ENCODE data around the gene LRRC74A. TPM values are rescaled to one million over a fixed set of nuclear protein-coding genes. Genes with fewer than 3 reads are reported as not detected.

LRRC74A gene
- total RNA-seq, 1 donor from 2014 or later, result not detected

DNA sequence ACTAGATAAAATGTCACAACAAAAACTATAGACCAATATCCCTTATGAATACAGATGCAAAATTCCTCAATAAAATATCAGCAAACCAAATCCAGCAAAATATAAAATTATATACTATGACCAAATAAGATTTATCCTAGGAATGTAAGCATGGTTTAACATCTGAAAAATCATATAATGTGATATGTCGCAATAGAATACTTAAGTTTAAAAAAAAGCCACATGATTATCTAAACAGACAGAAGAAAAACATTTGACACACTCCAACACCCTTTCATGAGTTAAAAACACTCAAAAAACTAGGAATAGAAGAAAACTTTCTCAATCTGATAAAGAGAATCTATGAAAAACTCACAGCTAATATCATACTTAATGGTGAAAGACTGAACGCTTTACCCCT, 33.8 kb upstream of the LRRC74A start:
- Mint-ChIP-seq H3K9me3 (ENCODE audit: low read depth) (peaks cover 10% of the 10 kb centered on the region), H3K36me3 (ENCODE audit: low read depth) (peaks cover 29% of the 10 kb centered on the region), H3K27ac (ENCODE audit: unreplicated experiment) (no peak overlapping the region), H3K27me3 (ENCODE audit: low read depth) (no peaks in the 10 kb centered on the region), H3K4me1 (ENCODE audit: low read depth) (no peaks in the 10 kb centered on the region), H3K4me3 (ENCODE audit: unreplicated experiment) (no peak overlapping the region)
- DNase-seq (ENCODE audit: low spot score), result no peak
- no peak for TF ChIP-seq CTCF (IDR thresholded peaks at IDR 0.05)

DNA sequence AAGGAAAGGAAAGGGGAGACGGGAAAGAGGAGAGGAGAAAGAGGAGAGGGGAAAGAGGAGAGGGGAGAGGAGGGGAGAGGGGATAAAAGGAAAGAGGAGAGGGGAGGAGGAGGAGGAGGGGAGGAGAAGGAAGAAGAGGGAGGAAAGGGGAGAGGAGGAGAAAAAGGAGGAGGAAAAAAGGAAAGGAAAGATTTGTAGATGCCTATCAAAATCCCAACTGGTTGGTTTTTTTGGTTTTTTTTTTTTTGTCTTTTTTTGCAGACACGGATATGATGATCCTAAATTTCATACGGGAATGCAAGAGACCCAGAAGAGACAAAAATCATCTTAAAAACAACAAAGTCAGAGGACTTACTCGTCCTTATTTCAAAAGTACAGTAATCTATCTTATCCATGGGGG, 32.9 kb upstream of the LRRC74A start:
- Mint-ChIP-seq H3K27me3 (ENCODE audit: low read depth) (no peaks in the 10 kb centered on the region), H3K27ac (ENCODE audit: unreplicated experiment) (no peak overlapping the region), H3K4me3 (ENCODE audit: unreplicated experiment) (no peak overlapping the region), H3K9me3 (ENCODE audit: low read depth) (peaks cover 10% of the 10 kb centered on the region), H3K4me1 (ENCODE audit: low read depth) (no peaks in the 10 kb centered on the region), H3K36me3 (ENCODE audit: low read depth) (peaks cover 31% of the 10 kb centered on the region)
- TF ChIP-seq CTCF (IDR thresholded peaks at IDR 0.05), result no peak
- DNase-seq (ENCODE audit: low spot score), result no peak

- no peaks in the 10 kb centered on the region for H3K4me1 Mint-ChIP-seq (ENCODE audit: low read depth)
- H3K36me3 Mint-ChIP-seq (ENCODE audit: low read depth), result peaks cover 27% of the 10 kb centered on the region
- no peak overlapping the region for H3K4me3 Mint-ChIP-seq (ENCODE audit: unreplicated experiment)
- H3K9me3 Mint-ChIP-seq (ENCODE audit: low read depth), result peaks cover 10% of the 10 kb centered on the region
- H3K27ac Mint-ChIP-seq (ENCODE audit: unreplicated experiment), result no peak overlapping the region
- no peak for TF ChIP-seq CTCF (IDR thresholded peaks at IDR 0.05)
- DNase-seq (ENCODE audit: low spot score), result no peak
- H3K27me3 Mint-ChIP-seq (ENCODE audit: low read depth), result no peaks in the 10 kb centered on the region
These were observed 32.3 kb upstream of the LRRC74A start for GRCh38 chr14:76793956-76794355.

DNA sequence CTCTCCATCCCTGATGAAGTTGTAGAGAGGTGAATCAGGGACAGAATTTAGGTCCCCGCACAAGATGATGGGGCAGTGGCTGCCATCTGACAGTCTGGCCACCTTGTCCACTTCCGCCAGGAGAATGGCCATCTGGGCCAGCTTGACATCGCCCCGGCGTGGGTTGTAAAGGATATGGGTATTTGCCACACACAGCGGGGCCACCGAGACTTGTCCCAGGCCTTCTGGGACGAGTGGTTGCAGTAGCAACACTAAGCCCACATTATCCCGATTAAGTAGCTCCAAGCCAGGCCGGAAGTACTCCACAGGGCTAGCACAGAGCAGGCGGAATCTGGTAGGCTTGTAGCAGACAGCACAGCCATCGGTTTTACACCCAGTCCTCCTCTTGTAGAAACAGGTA, 19.8 kb upstream of the LRRC74A start:
- H3K4me3 Mint-ChIP-seq (ENCODE audit: unreplicated experiment), result no peak overlapping the region
- no peak for TF ChIP-seq CTCF (IDR thresholded peaks at IDR 0.05)
- no peaks in the 10 kb centered on the region for H3K9me3 Mint-ChIP-seq (ENCODE audit: low read depth)
- peaks cover 20% of the 10 kb centered on the region for H3K36me3 Mint-ChIP-seq (ENCODE audit: low read depth)
- no peak for DNase-seq (ENCODE audit: low spot score)
- no peaks in the 10 kb centered on the region for H3K27me3 Mint-ChIP-seq (ENCODE audit: low read depth)
- peaks cover 11% of the 10 kb centered on the region for H3K4me1 Mint-ChIP-seq (ENCODE audit: low read depth)
- H3K27ac Mint-ChIP-seq (ENCODE audit: unreplicated experiment), result no peak overlapping the region

GRCh38 chr14:76808011-76808410, 18.2 kb upstream of the LRRC74A start:
- Mint-ChIP-seq H3K4me3 (ENCODE audit: unreplicated experiment) (no peak overlapping the region), H3K27me3 (ENCODE audit: low read depth) (no peaks in the 10 kb centered on the region), H3K4me1 (ENCODE audit: low read depth) (peaks cover 18% of the 10 kb centered on the region), H3K27ac (ENCODE audit: unreplicated experiment) (no peak overlapping the region), H3K9me3 (ENCODE audit: low read depth) (no peaks in the 10 kb centered on the region), H3K36me3 (ENCODE audit: low read depth) (peaks cover 13% of the 10 kb centered on the region)
- no peak for TF ChIP-seq CTCF (IDR thresholded peaks at IDR 0.05)
- DNase-seq (ENCODE audit: low spot score), result no peak

Data from chondrocyte (in vitro differentiated cells).